Natural killer cell (primary cell): ENCODE measurements around the gene PROK1. TPM values are rescaled to one million over a fixed set of nuclear protein-coding genes. Genes with fewer than 3 reads are reported as not detected.

Experiments
- ATAC-seq, 3 donors: fragments of 150-1000 bp in 2 of 3; fragments of 200-7000 bp in 1 of 3; cut with Tn5 transposase; 1 replicate in 1 of 3; 2 replicates in 2 of 3; pipeline ENCODE4 v1.10.0; 2021; ENCODE audit warnings: mild to moderate bottlenecking in 2 of 3, moderate library complexity in 2 of 3
- DNase-seq, 2 donors: peaks; one replicate each; pipeline versions ENCODE4 v3.0.0 to v3.0.0-alpha.2; 2013 to 2021; ENCODE audit warnings: mixed read lengths in 1 of 2
- H3K27ac ChIP-seq: one replicate; pipeline ENCODE4 v1.5.1; 2013; ENCODE audit warnings: mild to moderate bottlenecking, low read length
- H3K27me3 ChIP-seq: one replicate; pipeline ENCODE4 v1.6.1; 2013; ENCODE audit warnings: low read length; ENCODE audit not compliant: control insufficient read depth, insufficient read depth
- H3K36me3 ChIP-seq: one replicate; pipeline ENCODE4 v1.6.1; 2013; ENCODE audit warnings: low read length; ENCODE audit not compliant: control insufficient read depth, insufficient read depth
- H3K4me1 ChIP-seq: one replicate; pipeline ENCODE4 v1.6.1; 2013; ENCODE audit warnings: low read length; ENCODE audit not compliant: control insufficient read depth, insufficient read depth
- H3K4me3 ChIP-seq: one replicate; pipeline ENCODE4 v1.5.1; 2013; ENCODE audit warnings: low read length
- H3K9me3 ChIP-seq: one replicate; pipeline ENCODE4 v1.6.1; 2013; ENCODE audit warnings: low read length; ENCODE audit not compliant: control insufficient read depth, insufficient read depth
- H3K27ac Mint-ChIP-seq, 2 donors: one replicate each; pipeline ENCODE4 v1.8.0; 2022; ENCODE audit warnings: mild to moderate bottlenecking in 2 of 2, mixed read lengths in 2 of 2, moderate library complexity in 1 of 2
- H3K27me3 Mint-ChIP-seq, 2 donors: one replicate each; pipeline ENCODE4 v1.8.0; 2022; ENCODE audit warnings: low read depth in 2 of 2, mixed read lengths in 2 of 2
- H3K36me3 Mint-ChIP-seq: one replicate; pipeline ENCODE4 v1.8.0; 2022; ENCODE audit warnings: mixed read lengths
- H3K4me1 Mint-ChIP-seq, 2 donors: one replicate each; pipeline ENCODE4 v1.8.0; 2022; ENCODE audit warnings: mixed read lengths in 2 of 2
- H3K4me3 Mint-ChIP-seq: one replicate; pipeline ENCODE4 v1.8.0; 2022; ENCODE audit warnings: mild to moderate bottlenecking, moderate library complexity, mixed read lengths
- H3K9me3 Mint-ChIP-seq, 2 donors: one replicate each; pipeline ENCODE4 v1.8.0; 2022; ENCODE audit warnings: mixed read lengths in 2 of 2
- CTCF ChIP-seq: fragments of 200-600 bp; IDR thresholded peaks from one replicate; pipeline ENCODE4 v1.8.0; 2022; ENCODE audit warnings: antibody characterized with exemption
- WGBS: methylation state at CpG from one replicate; pipeline ENCODE4 v1.1.7; 2013; ENCODE audit warnings: missing lambda C conversion rate; ENCODE audit not compliant: insufficient coverage; 5-methylcytosine and 5-hydroxymethylcytosine counted together
- intact Hi-C: fragments of 100-400 bp; cut with micrococcal nuclease; formaldehyde crosslinking; loops from one replicate; pipeline ENCODE4 v1.14.2; 2022
- total RNA-seq, 4 donors: library from RNA; stranded (reverse); fragments of 120-200 nt in 1 of 4; gene quantifications; one replicate each; pipeline versions ENCODE4 v1.2.3 to v1.2.4, GENCODE V29; 2013 to 2022

PROK1 gene
- total RNA-seq, 3 donors from 2014 or later (not counting 1 experiment from before 2014, with no cell fraction given), result not detected

GRCh38 chr1:110476028-110476765 lies 25.2 kb downstream of the PROK1 start:
- no peaks in the 10 kb centered on the region for H3K9me3 ChIP-seq
- no peak overlapping the region for H3K4me3 ChIP-seq
- WGBS, result 49% methylated on average over 10 of the region's 10 CpGs
- no peak overlapping the region for H3K4me3 Mint-ChIP-seq
- intact Hi-C loops, result no loop called here
- H3K27me3 ChIP-seq, result no peaks in the 10 kb centered on the region
- no peak overlapping the region for H3K27ac Mint-ChIP-seq
- H3K9me3 Mint-ChIP-seq, result no peaks in the 10 kb centered on the region
- H3K4me1 Mint-ChIP-seq, result no peaks in the 10 kb centered on the region
- H3K4me1 ChIP-seq, result no peaks in the 10 kb centered on the region
- ATAC-seq, result no peak
- DNase-seq, result no peak
- H3K27me3 Mint-ChIP-seq, result peaks cover 5% of the 10 kb centered on the region in 2 donors
- no peak overlapping the region for H3K27ac ChIP-seq
- H3K36me3 ChIP-seq, result no peaks in the 10 kb centered on the region
- TF ChIP-seq CTCF, result no peak
- H3K36me3 Mint-ChIP-seq, result no peaks in the 10 kb centered on the region

- H3K4me1 ChIP-seq, result no peaks in the 10 kb centered on the region
- no peaks in the 10 kb centered on the region for H3K36me3 Mint-ChIP-seq
- no peaks in the 10 kb centered on the region for H3K9me3 ChIP-seq
- H3K27me3 ChIP-seq, result no peaks in the 10 kb centered on the region
- no peaks in the 10 kb centered on the region for H3K36me3 ChIP-seq
- no peaks in the 10 kb centered on the region for H3K4me1 Mint-ChIP-seq
- no peak for TF ChIP-seq CTCF
- DNase-seq (no peak), ATAC-seq (no peak)
- intact Hi-C loops, result no loop called here
- H3K27me3 Mint-ChIP-seq, result peaks cover 0 to 2% of the 10 kb centered on the region in 2 donors
- no peak overlapping the region for H3K27ac Mint-ChIP-seq
- no peaks in the 10 kb centered on the region for H3K9me3 Mint-ChIP-seq
- no peak overlapping the region for H3K4me3 ChIP-seq
- H3K4me3 Mint-ChIP-seq, result no peak overlapping the region
- H3K27ac ChIP-seq, result no peak overlapping the region
- WGBS, result 97% methylated on average over 2 of the region's 2 CpGs
These were observed 26.1 kb downstream of the PROK1 start for GRCh38 chr1:110477041-110477440.

- Mint-ChIP-seq H3K4me3 (no peak overlapping the region), H3K36me3 (no peaks in the 10 kb centered on the region), H3K27me3 (peaks cover 0 to 2% of the 10 kb centered on the region in 2 donors), H3K9me3 (no peaks in the 10 kb centered on the region), H3K4me1 (no peaks in the 10 kb centered on the region), H3K27ac (no peak overlapping the region)
- intact Hi-C loops, result no loop called here
- 80% methylated on average over 2 of the region's 3 CpGs for WGBS
- H3K4me3 ChIP-seq, result no peak overlapping the region
- no peaks in the 10 kb centered on the region for H3K36me3 ChIP-seq
- H3K27ac ChIP-seq, result no peak overlapping the region
- no peaks in the 10 kb centered on the region for H3K4me1 ChIP-seq
- TF ChIP-seq CTCF, result no peak
- H3K27me3 ChIP-seq, result no peaks in the 10 kb centered on the region
- DNase-seq (no peak), ATAC-seq (no peak)
- H3K9me3 ChIP-seq, result no peaks in the 10 kb centered on the region
These were observed 26.6 kb downstream of the PROK1 start for GRCh38 chr1:110477445-110477957.
